PC-3 (cell line): ENCODE results near the gene MMP15. TPM values are rescaled to one million over a fixed set of nuclear protein-coding genes. Genes with fewer than 3 reads are reported as not detected.
"Not testable (repeated sequence)": the region's sequence is repeated elsewhere in the genome, so short reads cannot be mapped to it uniquely, and the experiment has no call there.

Experiments
- ATAC-seq: fragments of 200-7000 bp; cut with Tn5 transposase; 2 replicates; pipeline ENCODE4 v1.9.1; 2020; ENCODE audit warnings: mild to moderate bottlenecking, moderate library complexity
- BruUV-seq: library from RNA; stranded (reverse); fragments of 400-500 nt; replicated peaks from 2 replicates; lab custom pipeline; 2021; lab: Mats Ljungman, UMichigan
- CTCF ChIA-PET: fragments of 300-600 bp; sonication (Branson Sonifier 250); formaldehyde crosslinking; loops from one replicate; lab custom pipeline; 2022; ENCODE audit warnings: antibody characterized with exemption; lab: Charles Lee
- POLR2A ChIA-PET: fragments of 300-600 bp; sonication (Branson Sonifier 250); formaldehyde crosslinking; loops from one replicate; lab custom pipeline; 2022; ENCODE audit warnings: antibody characterized with exemption; ENCODE audit not compliant: unreplicated experiment; lab: Charles Lee
- DNase-seq: peaks from one replicate; pipeline ENCODE4 v3.0.0-alpha.2; 2015
- H2AFZ ChIP-seq: fragments of 300-600 bp; sonication (generic); 2 replicates; pipeline ENCODE4 v1.6.0; 2016; ENCODE audit warnings: antibody characterized with exemption, low read length
- H3F3A ChIP-seq: fragments of 300-600 bp; sonication (generic); one replicate; pipeline ENCODE4 v1.6.0; 2017; ENCODE audit warnings: antibody characterized with exemption, low read length, control low read depth, mild to moderate bottlenecking; ENCODE audit not compliant: unreplicated experiment
- H3K27ac ChIP-seq: fragments of 300-600 bp; sonication (generic); 2 replicates; pipeline ENCODE4 v1.5.1; 2016; ENCODE audit warnings: mild to moderate bottlenecking, low read length
- H3K27me3 ChIP-seq: fragments of 300-600 bp; sonication (generic); 2 replicates; pipeline ENCODE4 v1.6.1; 2016; ENCODE audit warnings: low read length, mixed read lengths
- H3K36me3 ChIP-seq: fragments of 300-600 bp; sonication (generic); 2 replicates; pipeline ENCODE4 v1.6.1; 2016; ENCODE audit warnings: low read depth, mixed run types, low read length, mixed read lengths
- H3K4me1 ChIP-seq: fragments of 300-600 bp; sonication (generic); 2 replicates; pipeline ENCODE4 v1.5.1; 2016; ENCODE audit warnings: low read length; ENCODE audit not compliant: insufficient read depth
- H3K4me2 ChIP-seq: fragments of 300-600 bp; sonication (generic); 2 replicates; pipeline ENCODE4 v1.6.0; 2016; ENCODE audit warnings: low read length
- H3K4me3 ChIP-seq: fragments of 300-600 bp; sonication (generic); 2 replicates; pipeline ENCODE4 v1.5.1; 2016; ENCODE audit warnings: mild to moderate bottlenecking, low read length, mixed read lengths
- H3K79me2 ChIP-seq: fragments of 300-600 bp; sonication (generic); 2 replicates; pipeline ENCODE4 v1.6.1; 2017; ENCODE audit warnings: low read length, mixed read lengths
- H3K9ac ChIP-seq: fragments of 300-600 bp; sonication (generic); 2 replicates; pipeline ENCODE4 v1.6.0; 2016; ENCODE audit warnings: mild to moderate bottlenecking, low read length
- H3K9me2 ChIP-seq: fragments of 300-600 bp; sonication (generic); replicated peaks from 2 replicates; pipeline ENCODE4 v1.6.1; 2016; ENCODE audit warnings: mixed run types, low read length, mixed read lengths
- H3K9me3 ChIP-seq: fragments of 300-600 bp; sonication (generic); 2 replicates; pipeline ENCODE4 v1.6.1; 2016; ENCODE audit warnings: low read length, mixed read lengths
- H4K20me1 ChIP-seq: fragments of 300-600 bp; sonication (generic); 2 replicates; pipeline ENCODE4 v1.6.1; 2016; ENCODE audit warnings: low read length, mixed read lengths
- EZH2 ChIP-seq: fragments of 300-600 bp; sonication (generic); IDR thresholded peaks from one replicate; pipeline ENCODE4 v1.6.1; 2017; ENCODE audit warnings: antibody characterized with exemption, mild to moderate bottlenecking, low read length; ENCODE audit not compliant: unreplicated experiment
- EZH2phosphoT487 ChIP-seq: fragments of 300-600 bp; sonication (generic); IDR thresholded peaks from 2 replicates; pipeline ENCODE4 v1.6.1; 2018; ENCODE audit warnings: mild to moderate bottlenecking, antibody characterized with exemption, low read length, borderline replicate concordance
- intact Hi-C: fragments of 100-400 bp; cut with micrococcal nuclease; formaldehyde crosslinking; loops from 2 replicates; pipeline ENCODE4 v1.9.0; 2023
- total RNA-seq: library from RNA; depleted of rRNA; stranded (reverse); fragments of >200 nt; gene quantifications from 2 replicates; pipeline ENCODE4 v1.2.3, GENCODE V29; 2014
- TF ChIP-seq, protein P1 (sequence below): fragments of 300-600 bp; sonication (generic); conservative IDR thresholded peaks from 2 replicates; pipeline ENCODE4 v1.5.1; 2017; ENCODE audit warnings: antibody characterized with exemption, low read depth, mild to moderate bottlenecking, low read length

Gene MMP15
- total RNA-seq, 1 experiment from 2014 or later, result 6.3 TPM

DNA sequence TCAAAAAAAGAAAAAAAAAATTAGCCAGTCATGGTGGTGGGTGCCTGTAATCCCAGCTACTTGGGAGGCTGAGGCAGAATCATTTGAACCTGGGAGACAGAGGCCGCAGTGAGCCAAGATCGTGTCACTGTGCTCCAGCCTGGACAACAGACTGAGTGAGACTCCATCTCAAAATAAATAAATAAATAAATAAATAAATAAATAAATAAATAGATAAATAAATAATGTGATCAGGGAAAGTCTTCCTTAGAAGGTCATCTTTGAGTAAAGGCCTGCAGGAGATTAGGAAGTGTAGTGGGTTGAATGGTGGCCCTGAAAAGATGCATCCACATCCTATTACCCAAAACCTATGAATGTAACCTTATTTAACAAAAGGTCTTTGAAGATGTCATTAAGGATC is 47.5 kb downstream of the MMP15 start:
- H3K9me2 ChIP-seq, DNase-seq, H3K79me2 ChIP-seq, ATAC-seq, CTCF ChIA-PET, H3K9me3 ChIP-seq, H3K27ac ChIP-seq, H3F3A ChIP-seq, H3K9ac ChIP-seq, H3K4me1 ChIP-seq, intact Hi-C loops, H3K36me3 ChIP-seq, BruUV-seq, H4K20me1 ChIP-seq, POLR2A ChIA-PET, H3K4me2 ChIP-seq, H3K4me3 ChIP-seq, H3K27me3 ChIP-seq, H2AFZ ChIP-seq: not testable (repeated sequence)

DNA sequence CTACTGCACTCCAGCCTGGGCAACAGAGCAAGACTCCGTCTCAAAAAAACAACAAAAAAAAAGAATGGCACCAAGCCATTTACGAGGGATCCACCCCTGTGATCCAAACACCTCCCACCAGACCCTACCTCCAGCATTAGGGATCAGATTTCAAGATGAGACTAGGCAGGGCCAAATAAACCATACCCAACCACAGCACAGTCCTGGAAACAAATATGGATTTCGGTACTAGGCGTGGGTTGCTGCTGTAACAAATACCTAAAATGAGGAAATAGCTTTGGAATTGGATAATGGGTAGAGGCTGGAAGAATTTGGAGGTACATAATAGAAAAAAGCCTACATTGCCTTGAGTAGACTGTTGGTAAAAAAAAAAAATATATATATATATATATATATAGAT is 49.1 kb downstream of the MMP15 start:
- no peak overlapping the region for H3K4me2 ChIP-seq
- intact Hi-C loops, result no loop called here
- H3K9ac ChIP-seq, result no peak overlapping the region
- no peaks in the 10 kb centered on the region for H3K27me3 ChIP-seq
- ChIA-PET CTCF (no interaction called here), POLR2A (no interaction called here)
- no peak for ATAC-seq
- no peaks in the 10 kb centered on the region for H3K9me3 ChIP-seq
- no peak overlapping the region for H3K27ac ChIP-seq
- H3K4me1 ChIP-seq, result no peaks in the 10 kb centered on the region
- H3F3A ChIP-seq, result no peaks in the 10 kb centered on the region
- no peak overlapping the region for H3K4me3 ChIP-seq
- no peaks in the 10 kb centered on the region for H3K9me2 ChIP-seq
- no peak for DNase-seq
- H4K20me1 ChIP-seq, result no peaks in the 10 kb centered on the region
- no peak overlapping the region for H2AFZ ChIP-seq
- H3K36me3 ChIP-seq, result no peaks in the 10 kb centered on the region
- no TSS peak for BruUV-seq
- no peaks in the 10 kb centered on the region for H3K79me2 ChIP-seq
- TF ChIP-seq EZH2 (no peak), EZH2phosphoT487 (no peak)
- TF ChIP-seq, protein P1, sequence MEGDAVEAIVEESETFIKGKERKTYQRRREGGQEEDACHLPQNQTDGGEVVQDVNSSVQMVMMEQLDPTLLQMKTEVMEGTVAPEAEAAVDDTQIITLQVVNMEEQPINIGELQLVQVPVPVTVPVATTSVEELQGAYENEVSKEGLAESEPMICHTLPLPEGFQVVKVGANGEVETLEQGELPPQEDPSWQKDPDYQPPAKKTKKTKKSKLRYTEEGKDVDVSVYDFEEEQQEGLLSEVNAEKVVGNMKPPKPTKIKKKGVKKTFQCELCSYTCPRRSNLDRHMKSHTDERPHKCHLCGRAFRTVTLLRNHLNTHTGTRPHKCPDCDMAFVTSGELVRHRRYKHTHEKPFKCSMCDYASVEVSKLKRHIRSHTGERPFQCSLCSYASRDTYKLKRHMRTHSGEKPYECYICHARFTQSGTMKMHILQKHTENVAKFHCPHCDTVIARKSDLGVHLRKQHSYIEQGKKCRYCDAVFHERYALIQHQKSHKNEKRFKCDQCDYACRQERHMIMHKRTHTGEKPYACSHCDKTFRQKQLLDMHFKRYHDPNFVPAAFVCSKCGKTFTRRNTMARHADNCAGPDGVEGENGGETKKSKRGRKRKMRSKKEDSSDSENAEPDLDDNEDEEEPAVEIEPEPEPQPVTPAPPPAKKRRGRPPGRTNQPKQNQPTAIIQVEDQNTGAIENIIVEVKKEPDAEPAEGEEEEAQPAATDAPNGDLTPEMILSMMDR, result no peak

DNA sequence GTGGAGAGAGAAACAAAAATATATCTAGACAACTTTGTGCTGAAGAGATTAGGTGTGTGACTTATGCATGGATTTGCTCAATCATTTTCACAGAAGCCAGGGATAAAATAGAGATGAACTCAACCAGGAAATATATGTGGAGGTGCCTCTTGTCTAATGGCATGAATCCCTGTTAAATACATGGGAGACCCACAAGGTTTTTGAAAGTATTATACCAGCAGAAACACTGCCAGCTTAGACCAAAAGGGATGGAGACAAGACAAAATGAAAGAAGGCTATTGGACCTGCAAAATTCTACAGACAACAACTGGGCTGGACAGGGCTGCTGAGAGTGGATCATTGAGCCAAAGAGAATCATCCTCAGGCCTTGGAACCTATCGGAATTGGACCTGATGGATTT is 51.0 kb downstream of the MMP15 start:
- H3K36me3 ChIP-seq, result no peaks in the 10 kb centered on the region
- ATAC-seq (no peak), DNase-seq (no peak)
- intact Hi-C loops, result no loop called here
- no peaks in the 10 kb centered on the region for H4K20me1 ChIP-seq
- H3K4me3 ChIP-seq, result no peak overlapping the region
- H3K9ac ChIP-seq, result no peak overlapping the region
- no peaks in the 10 kb centered on the region for H3K9me2 ChIP-seq
- no peaks in the 10 kb centered on the region for H3K27me3 ChIP-seq
- no peak for TF ChIP-seq EZH2
- no peak for TF ChIP-seq EZH2phosphoT487
- TF ChIP-seq, protein P1, result no peak
- H3K4me2 ChIP-seq, result no peak overlapping the region
- no peaks in the 10 kb centered on the region for H3K4me1 ChIP-seq
- H3K9me3 ChIP-seq, result no peaks in the 10 kb centered on the region
- H3F3A ChIP-seq, result no peaks in the 10 kb centered on the region
- H2AFZ ChIP-seq, result no peak overlapping the region
- H3K79me2 ChIP-seq, result no peaks in the 10 kb centered on the region
- ChIA-PET POLR2A (no interaction called here), CTCF (no interaction called here)
- no TSS peak for BruUV-seq
- no peak overlapping the region for H3K27ac ChIP-seq
